Measurements from ENCODE around the gene ALOXE3.

The ALOXE3 gene

GRCh38 chr17:8153525-8153956 lies 35.2 kb upstream of the ALOXE3 start:
- no peak for ATAC-seq

GRCh38 chr17:8153031-8153451 lies 34.7 kb upstream of the ALOXE3 start:
- ATAC-seq = no peak
- TF ChIP-seq ZFP30 (CRISPR knock-in tag; IDR thresholded peaks at IDR 0.05) (no peak), PATZ1 (CRISPR knock-in tag; IDR thresholded peaks at IDR 0.05; ENCODE audit: borderline replicate concordance) (no peak), ISL1 (CRISPR knock-in tag; IDR thresholded peaks at IDR 0.05) (no peak), CSRNP3 (CRISPR knock-in tag; IDR thresholded peaks at IDR 0.05) (no peak), RARB (CRISPR knock-in tag; IDR thresholded peaks at IDR 0.05) (no peak), ZNF565 (CRISPR knock-in tag; conservative IDR thresholded peaks at IDR 0.05; ENCODE audit: low read depth) (no peak), SNAI2 (CRISPR knock-in tag; IDR thresholded peaks at IDR 0.05) (no peak)

More at GRCh38 chr17:8153525-8153956, 35.2 kb upstream of the ALOXE3 start:
- TF ChIP-seq RARB (CRISPR knock-in tag; IDR thresholded peaks at IDR 0.05) (peak; percentile 52; the same call in 1 of the 2 replicates), ISL1 (CRISPR knock-in tag; IDR thresholded peaks at IDR 0.05) (no peak)

- ATAC-seq = peak; percentile 53
Observed at GRCh38 chr17:8152112-8152775, 33.9 kb upstream of the ALOXE3 start, which contains the start of gene PER1. TSS of gene PER1 (minus strand) at chr17:8152404. CDS start at chr17:8150706, 1,698 bp downstream.

More at GRCh38 chr17:8152112-8152775, 33.9 kb upstream of the ALOXE3 start, which contains the start of gene PER1:
- TF ChIP-seq PATZ1 (CRISPR knock-in tag; IDR thresholded peaks at IDR 0.05; ENCODE audit: borderline replicate concordance) (peak; percentile 25; the same call in 1 of the 2 replicates), TSHZ2 (CRISPR knock-in tag; IDR thresholded peaks at IDR 0.05) (peak; percentile 52; the same call in 1 of the 2 replicates), ESRRG (CRISPR knock-in tag; IDR thresholded peaks at IDR 0.05) (no peak), ZC3H10 (CRISPR knock-in tag; IDR thresholded peaks at IDR 0.05) (0 out of 2 replicates have a peak, but pooled peaks have one; percentile 5), GLIS3 (CRISPR knock-in tag; IDR thresholded peaks at IDR 0.05) (0 out of 2 replicates have a peak, but pooled peaks have one; percentile 23), ARNTL (CRISPR knock-in tag; IDR thresholded peaks at IDR 0.05; ENCODE audit: borderline replicate concordance, low read depth) (peak; percentile 89), CSRNP3 (CRISPR knock-in tag; IDR thresholded peaks at IDR 0.05) (no peak)

Data from SK-N-SH treated with all-trans-retinoic acid at 6 μM for 48 hours (cell line).